Measurements from ENCODE around the gene ZKSCAN4. TPM values are rescaled to one million over a fixed set of nuclear protein-coding genes. Genes with fewer than 3 reads are reported as not detected.

ZKSCAN4 gene
- total RNA-seq: 3.8 and 4.9 TPM in 2 replicates

- intact Hi-C loops (cut with micrococcal nuclease): loop anchor here (1.0 to 5.0 kb wide), 5 partner anchors 15 to 130 kb away; partner anchors contain the start of genes PGBD1, ZKSCAN8, ZSCAN16 and ZSCAN26
These were observed at the start of gene ZKSCAN4 for GRCh38 chr6:28252009-28252975. Gene ZKSCAN4 (minus strand): TSS chr6:28252269. CDS start chr6:28251980, 289 bp downstream.

GRCh38 chr6:28296520-28297060 lies 44.5 kb upstream of the ZKSCAN4 start:
- DNase-seq: no peak
- intact Hi-C loops (cut with micrococcal nuclease): no loop called here
- no peaks in the 10 kb centered on the region for H3K27me3 Mint-ChIP-seq
- no peak overlapping the region for H3K27ac Mint-ChIP-seq
- no peaks in the 10 kb centered on the region for H3K9me3 Mint-ChIP-seq
- no peaks in the 10 kb centered on the region for H3K4me1 Mint-ChIP-seq
- no peaks in the 10 kb centered on the region for H3K36me3 Mint-ChIP-seq (ENCODE audit: low read depth)
- H3K4me3 Mint-ChIP-seq: no peak overlapping the region

More at GRCh38 chr6:28252009-28252975, at the start of gene ZKSCAN4:
- peaks cover 19% of the 10 kb centered on the region for H3K36me3 Mint-ChIP-seq (ENCODE audit: low read depth)
- peaks cover 5% of the 10 kb centered on the region for H3K9me3 Mint-ChIP-seq
- H3K27ac Mint-ChIP-seq: peak within 1 kb of the TSS; percentile 89
- peak; percentile 95 for DNase-seq
- H3K4me3 Mint-ChIP-seq: peak within 1 kb of the TSS; percentile 97
- H3K4me1 Mint-ChIP-seq: peaks cover 19% of the 10 kb centered on the region
- no peaks in the 10 kb centered on the region for H3K27me3 Mint-ChIP-seq

GRCh38 chr6:28295326-28295725 lies 43.3 kb upstream of the ZKSCAN4 start:
- Mint-ChIP-seq H3K9me3 (no peaks in the 10 kb centered on the region), H3K27ac (no peak overlapping the region), H3K27me3 (no peaks in the 10 kb centered on the region), H3K4me3 (no peak overlapping the region), H3K36me3 (ENCODE audit: low read depth) (peaks cover 2% of the 10 kb centered on the region), H3K4me1 (no peaks in the 10 kb centered on the region)
- intact Hi-C loops (cut with micrococcal nuclease): no loop called here
- no peak for DNase-seq

- Mint-ChIP-seq H3K36me3 (ENCODE audit: low read depth) (peaks cover 15% of the 10 kb centered on the region), H3K4me1 (no peaks in the 10 kb centered on the region), H3K4me3 (no peak overlapping the region), H3K9me3 (no peaks in the 10 kb centered on the region), H3K27ac (no peak overlapping the region), H3K27me3 (no peaks in the 10 kb centered on the region)
- intact Hi-C loops (cut with micrococcal nuclease): no loop called here
- no peak for DNase-seq
These were observed 39.5 kb upstream of the ZKSCAN4 start for GRCh38 chr6:28291573-28291972.

GRCh38 chr6:28282926-28283325 lies 30.9 kb upstream of the ZKSCAN4 start:
- peaks cover 2% of the 10 kb centered on the region for H3K27me3 Mint-ChIP-seq
- H3K4me3 Mint-ChIP-seq: no peak overlapping the region
- peaks cover 13% of the 10 kb centered on the region for H3K4me1 Mint-ChIP-seq
- DNase-seq: no peak
- intact Hi-C loops (cut with micrococcal nuclease): no loop called here
- H3K9me3 Mint-ChIP-seq: no peaks in the 10 kb centered on the region
- H3K27ac Mint-ChIP-seq: no peak overlapping the region
- peaks cover 16% of the 10 kb centered on the region for H3K36me3 Mint-ChIP-seq (ENCODE audit: low read depth)

GRCh38 chr6:28281288-28282064 lies 29.4 kb upstream of the ZKSCAN4 start, which contains the start of gene PGBD1:
Gene PGBD1 (plus strand): TSS chr6:28281572. CDS start chr6:28283814, 2,242 bp downstream.
- H3K36me3 Mint-ChIP-seq (ENCODE audit: low read depth): peaks cover 17% of the 10 kb centered on the region
- DNase-seq: peak; percentile 86
- no peaks in the 10 kb centered on the region for H3K9me3 Mint-ChIP-seq
- H3K4me1 Mint-ChIP-seq: peaks cover 13% of the 10 kb centered on the region
- peak within 1 kb of the TSS; percentile 88 for H3K4me3 Mint-ChIP-seq
- peaks cover 2% of the 10 kb centered on the region for H3K27me3 Mint-ChIP-seq
- no peak within 1 kb of the TSS for H3K27ac Mint-ChIP-seq
- intact Hi-C loops (cut with micrococcal nuclease): loop anchor here (1.0 to 2.0 kb wide), 2 partner anchors 15 to 29 kb away; partner anchors contain the start of genes ZKSCAN4 and ZSCAN26

GRCh38 chr6:28280595-28281287 lies 28.7 kb upstream of the ZKSCAN4 start:
- Mint-ChIP-seq H3K27ac (no peak overlapping the region), H3K36me3 (ENCODE audit: low read depth) (peaks cover 23% of the 10 kb centered on the region), H3K4me3 (peak overlapping the region; percentile 88), H3K4me1 (peaks cover 13% of the 10 kb centered on the region), H3K27me3 (peaks cover 2% of the 10 kb centered on the region), H3K9me3 (no peaks in the 10 kb centered on the region)
- no peak for DNase-seq
- intact Hi-C loops (cut with micrococcal nuclease): loop anchor here (1.0 to 2.0 kb wide), 2 partner anchors 14 to 28 kb away; partner anchors contain the start of genes ZKSCAN4 and ZSCAN26

GRCh38 chr6:28277746-28278145 lies 25.7 kb upstream of the ZKSCAN4 start:
- intact Hi-C loops (cut with micrococcal nuclease): no loop called here
- no peak overlapping the region for H3K27ac Mint-ChIP-seq
- H3K27me3 Mint-ChIP-seq: peaks cover 2% of the 10 kb centered on the region
- H3K9me3 Mint-ChIP-seq: no peaks in the 10 kb centered on the region
- H3K4me1 Mint-ChIP-seq: peaks cover 17% of the 10 kb centered on the region
- peaks cover 35% of the 10 kb centered on the region for H3K36me3 Mint-ChIP-seq (ENCODE audit: low read depth)
- DNase-seq: no peak
- no peak overlapping the region for H3K4me3 Mint-ChIP-seq

GRCh38 chr6:28274888-28275287 lies 22.8 kb upstream of the ZKSCAN4 start:
- no peak for DNase-seq
- H3K9me3 Mint-ChIP-seq: no peaks in the 10 kb centered on the region
- peaks cover 42% of the 10 kb centered on the region for H3K36me3 Mint-ChIP-seq (ENCODE audit: low read depth)
- intact Hi-C loops (cut with micrococcal nuclease): no loop called here
- peak overlapping the region; percentile 1 for H3K27ac Mint-ChIP-seq
- no peaks in the 10 kb centered on the region for H3K27me3 Mint-ChIP-seq
- H3K4me3 Mint-ChIP-seq: peak overlapping the region; percentile 0
- H3K4me1 Mint-ChIP-seq: peaks cover 7% of the 10 kb centered on the region

- Mint-ChIP-seq H3K4me3 (no peak overlapping the region), H3K27me3 (no peaks in the 10 kb centered on the region), H3K27ac (peak overlapping the region; percentile 46), H3K9me3 (no peaks in the 10 kb centered on the region), H3K36me3 (ENCODE audit: low read depth) (peaks cover 18% of the 10 kb centered on the region), H3K4me1 (peaks cover 9% of the 10 kb centered on the region)
- intact Hi-C loops (cut with micrococcal nuclease): loop anchor here (5.0 kb wide), 1 partner anchor 132 kb away; no protein-coding TSS in a partner anchor
- DNase-seq: no peak
These were observed 17.4 kb upstream of the ZKSCAN4 start for GRCh38 chr6:28269492-28269891.

- intact Hi-C loops (cut with micrococcal nuclease): loop anchor here (1.0 to 5.0 kb wide), 6 partner anchors 13 to 143 kb away; partner anchors contain the start of genes PGBD1, ZKSCAN3, ZKSCAN4 and ZSCAN12
- peaks cover 7% of the 10 kb centered on the region for H3K36me3 Mint-ChIP-seq (ENCODE audit: low read depth)
These were observed 15.6 kb upstream of the ZKSCAN4 start for GRCh38 chr6:28267695-28268059.

GRCh38 chr6:28266962-28267694 lies 15.1 kb upstream of the ZKSCAN4 start, which contains the start of gene ZSCAN26:
Gene ZSCAN26 (plus strand): TSS chr6:28267143. CDS start chr6:28271920, 4,777 bp downstream.
- Mint-ChIP-seq H3K27ac (no peak within 1 kb of the TSS), H3K9me3 (no peaks in the 10 kb centered on the region), H3K4me3 (no peak within 1 kb of the TSS), H3K4me1 (peaks cover 11% of the 10 kb centered on the region), H3K36me3 (ENCODE audit: low read depth) (peaks cover 2% of the 10 kb centered on the region), H3K27me3 (peaks cover 9% of the 10 kb centered on the region)
- intact Hi-C loops (cut with micrococcal nuclease): loop anchor here (1.0 to 5.0 kb wide), 6 partner anchors 14 to 142 kb away; partner anchors contain the start of genes PGBD1, ZKSCAN3, ZKSCAN4 and ZSCAN12
- DNase-seq: peak; percentile 96

More at GRCh38 chr6:28267695-28268059, 15.6 kb upstream of the ZKSCAN4 start:
- Mint-ChIP-seq H3K27ac (no peak overlapping the region), H3K4me1 (peaks cover 11% of the 10 kb centered on the region), H3K27me3 (peaks cover 9% of the 10 kb centered on the region), H3K9me3 (no peaks in the 10 kb centered on the region), H3K4me3 (no peak overlapping the region)
- DNase-seq: no peak
